GM18508 (cell line): Measurements from ENCODE around the gene NCK2.

Source experiments
- ATAC-seq: cut with Tn5 transposase; IDR thresholded peaks from one replicate; pipeline ENCODE4 v1.9.1; 2021; ENCODE audit warnings: moderate number of reproducible peaks; ENCODE audit not compliant: insufficient read depth, unreplicated experiment

The NCK2 gene

GRCh38 chr2:105774781-105775337 is 30.1 kb downstream of the NCK2 start:
- no peak for ATAC-seq

GRCh38 chr2:105775809-105776559 is 31.3 kb downstream of the NCK2 start:
- no peak for ATAC-seq

GRCh38 chr2:105776560-105776928 is 31.8 kb downstream of the NCK2 start:
- ATAC-seq = no peak

- no peak for ATAC-seq
Measured at GRCh38 chr2:105777031-105777482, 32.3 kb downstream of the NCK2 start.

- ATAC-seq = no peak
Measured at GRCh38 chr2:105777506-105778055, 32.9 kb downstream of the NCK2 start.

GRCh38 chr2:105778080-105778607 is 33.4 kb downstream of the NCK2 start:
- no peak for ATAC-seq

- ATAC-seq = no peak
Measured at GRCh38 chr2:105779394-105779793, 34.7 kb downstream of the NCK2 start.

- no peak for ATAC-seq
Measured at GRCh38 chr2:105780606-105781005, 35.9 kb downstream of the NCK2 start.

GRCh38 chr2:105781274-105781978 is 36.7 kb downstream of the NCK2 start:
- ATAC-seq = no peak

GRCh38 chr2:105782123-105782522 is 37.4 kb downstream of the NCK2 start:
- no peak for ATAC-seq

GRCh38 chr2:105782646-105783045 is 37.9 kb downstream of the NCK2 start:
- ATAC-seq = no peak

GRCh38 chr2:105783151-105783738 is 38.5 kb downstream of the NCK2 start:
- ATAC-seq = no peak

- ATAC-seq = no peak
Measured at GRCh38 chr2:105783972-105784371, 39.3 kb downstream of the NCK2 start.

- no peak for ATAC-seq
Measured at GRCh38 chr2:105784589-105784988, 39.9 kb downstream of the NCK2 start.

- no peak for ATAC-seq
Measured at GRCh38 chr2:105785095-105785847, 40.6 kb downstream of the NCK2 start.

GRCh38 chr2:105786231-105787230 is 41.8 kb downstream of the NCK2 start:
- no peak for ATAC-seq

GRCh38 chr2:105787376-105788318 is 42.9 kb downstream of the NCK2 start:
- ATAC-seq = no peak
